Activated CD8-positive, alpha-beta T cell treated with anti-CD3 and anti-CD28 coated beads, Interleukin-2, amount 10 ng/mL, durations not matched to agents 7 days and 5 days (primary cell): ENCODE data around the gene MRPS11. TPM values are rescaled to one million over a fixed set of nuclear protein-coding genes. Genes with fewer than 3 reads are reported as not detected.

ENCODE experiments used
- ATAC-seq: fragments of 150-1000 bp; cut with Tn5 transposase; one replicate; pipeline ENCODE4 v1.10.0; 2021; ENCODE audit warnings: moderate library complexity
- CTCF ChIA-PET: fragments of 350-600 bp; sonication (Branson Sonifier 250); formaldehyde crosslinking; loops from one replicate; lab custom pipeline; 2021; ENCODE audit warnings: antibody characterized with exemption; lab: Charles Lee
- POLR2A ChIA-PET: fragments of 350-600 bp; sonication (Branson Sonifier 250); formaldehyde crosslinking; loops from one replicate; lab custom pipeline; 2021; ENCODE audit warnings: antibody characterized with exemption; lab: Charles Lee
- DNase-seq: peaks from one replicate; pipeline ENCODE4 v3.0.0-alpha.2; 2020
- H3K27ac Mint-ChIP-seq: one replicate; pipeline ENCODE4 v1.8.0; 2021; ENCODE audit warnings: mild to moderate bottlenecking, mixed read lengths
- H3K27me3 Mint-ChIP-seq: one replicate; pipeline ENCODE4 v1.8.0; 2021; ENCODE audit warnings: low read depth, mixed read lengths
- H3K36me3 Mint-ChIP-seq: one replicate; pipeline ENCODE4 v1.8.0; 2021; ENCODE audit warnings: low read depth, mixed read lengths
- H3K4me1 Mint-ChIP-seq: one replicate; pipeline ENCODE4 v1.8.0; 2021; ENCODE audit warnings: low read depth, mixed read lengths
- H3K4me3 Mint-ChIP-seq: one replicate; pipeline ENCODE4 v1.8.0; 2021; ENCODE audit warnings: mild to moderate bottlenecking, mixed read lengths
- H3K9me3 Mint-ChIP-seq: one replicate; pipeline ENCODE4 v1.8.0; 2022; ENCODE audit warnings: mixed read lengths; ENCODE audit not compliant: insufficient read depth
- total RNA-seq, 2 experiments: library from RNA; stranded (reverse); gene quantifications; one replicate each; pipeline ENCODE4 v1.2.3, GENCODE V29; 2021

Gene MRPS11
- total RNA-seq, 2 experiments from 2014 or later: 63.8 to 69.8 TPM

DNA sequence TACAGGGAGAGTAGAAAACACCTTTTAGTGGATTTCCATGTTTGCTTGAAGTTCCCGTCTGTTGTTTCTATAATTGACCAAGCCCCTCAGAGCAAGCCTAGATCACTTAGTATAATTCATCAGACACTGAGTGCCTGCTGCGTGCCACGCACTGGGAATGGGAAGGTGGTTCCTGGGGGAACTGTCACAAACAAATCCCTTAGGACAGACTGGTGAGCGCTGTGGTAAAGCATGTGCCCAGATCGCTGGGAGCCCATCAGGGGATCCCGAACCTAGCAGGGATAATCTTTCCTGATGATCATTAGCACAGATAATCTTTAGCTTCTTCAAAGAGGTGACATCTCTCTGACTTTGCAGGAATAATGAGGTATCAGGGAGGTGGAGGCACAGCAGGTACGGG, 9.6 kb downstream of the MRPS11 start:
- H3K4me1 Mint-ChIP-seq: no peaks in the 10 kb centered on the region
- no peak overlapping the region for H3K27ac Mint-ChIP-seq
- H3K4me3 Mint-ChIP-seq: no peak overlapping the region
- POLR2A ChIA-PET: interaction anchor here (1.5 kb wide), 1 partner anchor 10 kb away, joined by 4 read pairs; the partner anchor contains the start of genes MRPL46 and MRPS11
- H3K9me3 Mint-ChIP-seq: no peaks in the 10 kb centered on the region
- peaks cover 33% of the 10 kb centered on the region for H3K36me3 Mint-ChIP-seq
- no peaks in the 10 kb centered on the region for H3K27me3 Mint-ChIP-seq
- DNase-seq (no peak), ATAC-seq (no peak)
- CTCF ChIA-PET: no interaction called here

DNA sequence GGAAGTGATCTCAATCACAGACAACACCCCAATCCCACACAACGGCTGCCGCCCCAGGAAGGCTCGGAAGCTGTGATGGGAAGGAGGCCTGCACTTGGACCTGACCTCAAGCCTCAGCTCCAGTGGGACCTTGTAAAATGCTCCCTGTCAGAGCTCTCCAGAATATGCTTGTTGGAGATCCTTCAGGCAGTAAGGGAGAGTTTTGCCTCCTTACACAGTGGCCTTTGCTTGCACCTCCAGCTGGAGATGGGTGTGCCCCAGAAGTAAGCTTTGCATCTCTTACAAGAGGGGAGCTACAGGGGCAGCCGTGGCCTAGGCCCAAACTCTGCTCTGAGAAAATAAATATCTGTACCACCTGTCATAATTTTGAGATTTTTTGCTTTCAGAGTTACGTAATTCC, 10.4 kb downstream of the MRPS11 start:
- H3K4me3 Mint-ChIP-seq: no peak overlapping the region
- POLR2A ChIA-PET: interaction anchor here (1.5 kb wide), 1 partner anchor 11 kb away, joined by 4 read pairs; the partner anchor contains the start of genes MRPL46 and MRPS11
- DNase-seq (no peak), ATAC-seq (no peak)
- CTCF ChIA-PET: interaction anchor here (0.8 kb wide), 1 partner anchor 327 kb away, joined by 3 read pairs; no protein-coding TSS in a partner anchor
- no peak overlapping the region for H3K27ac Mint-ChIP-seq
- H3K36me3 Mint-ChIP-seq: peaks cover 26% of the 10 kb centered on the region
- no peaks in the 10 kb centered on the region for H3K4me1 Mint-ChIP-seq
- no peaks in the 10 kb centered on the region for H3K9me3 Mint-ChIP-seq
- H3K27me3 Mint-ChIP-seq: no peaks in the 10 kb centered on the region

DNA sequence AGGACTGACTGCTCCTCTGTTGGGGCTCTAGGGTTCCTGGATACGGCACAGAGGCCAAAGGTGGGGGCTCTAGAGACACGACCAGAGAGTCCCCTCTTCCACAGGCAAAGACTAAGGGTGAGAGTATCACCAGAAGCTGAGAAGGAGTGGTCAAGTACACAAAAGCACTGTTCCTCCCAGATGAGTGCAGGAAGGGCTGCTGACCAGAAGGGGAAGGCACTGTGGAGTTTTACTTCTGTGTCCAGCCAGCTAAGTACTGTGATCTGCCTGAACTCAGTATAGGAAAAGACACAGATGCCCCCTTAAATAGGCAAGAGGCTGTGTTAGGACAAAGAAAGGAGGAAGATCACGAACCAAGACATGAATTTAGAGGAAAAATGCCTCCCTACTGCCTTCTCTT, 11.7 kb downstream of the MRPS11 start:
- H3K9me3 Mint-ChIP-seq: no peaks in the 10 kb centered on the region
- no peak overlapping the region for H3K27ac Mint-ChIP-seq
- ATAC-seq: no peak
- no peaks in the 10 kb centered on the region for H3K27me3 Mint-ChIP-seq
- peaks cover 26% of the 10 kb centered on the region for H3K36me3 Mint-ChIP-seq
- ChIA-PET CTCF (no interaction called here), POLR2A (no interaction called here)
- H3K4me3 Mint-ChIP-seq: no peak overlapping the region
- H3K4me1 Mint-ChIP-seq: no peaks in the 10 kb centered on the region
- DNase-seq: no peak

DNA sequence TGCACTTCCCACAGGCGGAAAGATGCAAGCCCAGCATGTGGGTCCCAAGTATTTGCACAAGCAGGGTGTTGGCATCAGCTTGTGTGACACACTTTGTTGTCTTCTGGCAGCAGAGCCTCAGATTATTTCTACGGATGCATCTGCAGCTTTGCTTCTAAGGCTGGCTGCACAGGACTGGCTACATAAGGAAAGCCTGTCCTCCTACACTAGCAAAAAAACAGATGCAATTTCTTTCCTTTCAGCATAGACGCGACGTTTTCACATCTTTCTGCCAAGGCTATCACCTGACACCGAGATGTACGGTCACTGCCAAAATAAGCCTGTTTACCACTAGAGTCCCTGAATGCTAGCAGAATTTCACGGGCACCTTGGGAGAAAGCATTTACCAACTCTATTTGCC, 13.5 kb downstream of the MRPS11 start:
- CTCF ChIA-PET: interaction anchor here (1.2 kb wide), 1 partner anchor 13 kb away, joined by 3 read pairs; the partner anchor contains the start of genes MRPL46 and MRPS11
- Mint-ChIP-seq H3K4me1 (no peaks in the 10 kb centered on the region), H3K27ac (no peak overlapping the region), H3K27me3 (no peaks in the 10 kb centered on the region), H3K9me3 (no peaks in the 10 kb centered on the region), H3K4me3 (no peak overlapping the region), H3K36me3 (peaks cover 17% of the 10 kb centered on the region)
- ATAC-seq (no peak), DNase-seq (no peak)
- POLR2A ChIA-PET: no interaction called here

DNA sequence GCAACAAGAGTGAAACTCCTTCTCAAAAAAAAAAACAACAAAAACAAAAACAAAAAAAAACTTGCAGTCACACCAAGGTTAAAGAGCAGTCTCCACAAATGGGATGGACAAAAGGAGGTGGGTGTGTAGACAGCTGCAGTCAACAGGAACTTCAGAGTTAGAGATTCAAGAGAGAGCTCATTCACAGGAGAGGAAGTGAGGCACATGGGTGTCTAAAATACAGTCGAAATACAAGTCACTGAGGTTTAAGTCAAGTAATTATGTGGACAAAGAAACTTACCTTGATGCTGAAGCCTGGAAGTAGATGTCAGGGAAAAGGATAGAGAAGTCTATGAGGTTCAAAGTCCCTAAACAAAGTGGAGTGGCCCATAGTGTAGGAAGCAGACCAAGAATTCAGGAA, 14.8 kb downstream of the MRPS11 start:
- no peaks in the 10 kb centered on the region for H3K9me3 Mint-ChIP-seq
- no peaks in the 10 kb centered on the region for H3K27me3 Mint-ChIP-seq
- H3K4me3 Mint-ChIP-seq: no peak overlapping the region
- no peak overlapping the region for H3K27ac Mint-ChIP-seq
- no peaks in the 10 kb centered on the region for H3K4me1 Mint-ChIP-seq
- DNase-seq (no peak), ATAC-seq (no peak)
- ChIA-PET CTCF (interaction anchor here (1.2 kb wide), 1 partner anchor 15 kb away, joined by 3 read pairs; the partner anchor contains the start of genes MRPL46 and MRPS11), POLR2A (no interaction called here)
- peaks cover 7% of the 10 kb centered on the region for H3K36me3 Mint-ChIP-seq

DNA sequence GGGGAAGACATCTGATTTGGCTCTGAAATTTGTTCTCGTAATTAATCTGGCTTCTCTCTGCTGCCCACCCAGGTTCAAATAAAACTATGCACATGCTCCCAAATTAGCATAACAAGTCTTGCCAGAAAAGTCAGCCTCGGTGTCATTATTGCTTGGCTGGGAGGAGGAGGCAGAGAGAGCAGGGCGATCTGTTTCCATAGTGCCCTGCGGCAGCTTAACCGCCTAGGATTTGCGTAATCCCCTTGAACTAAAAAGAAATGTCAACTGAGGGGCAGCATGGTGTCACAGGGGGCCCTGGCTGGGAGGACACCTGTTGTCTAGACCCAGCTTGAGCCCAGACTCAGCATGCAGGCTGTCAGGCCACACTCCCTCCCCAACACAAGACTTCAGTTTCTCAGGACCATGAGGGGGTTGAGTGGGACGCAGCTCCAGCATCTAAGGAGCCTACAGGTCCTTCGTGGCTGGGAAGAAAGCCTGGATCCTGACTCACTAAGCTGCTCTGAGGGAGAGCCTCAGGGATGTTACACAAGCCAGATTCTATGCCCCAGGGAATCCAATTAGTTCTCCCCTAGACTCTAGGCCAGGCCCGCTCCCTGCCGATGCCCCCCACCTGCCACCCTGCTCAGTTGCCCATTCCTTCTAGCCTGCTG, 17.3 kb downstream of the MRPS11 start:
- H3K27me3 Mint-ChIP-seq: no peaks in the 10 kb centered on the region
- H3K27ac Mint-ChIP-seq: no peak overlapping the region
- DNase-seq (no peak), ATAC-seq (no peak)
- ChIA-PET CTCF (no interaction called here), POLR2A (no interaction called here)
- no peaks in the 10 kb centered on the region for H3K9me3 Mint-ChIP-seq
- H3K4me3 Mint-ChIP-seq: no peak overlapping the region
- H3K36me3 Mint-ChIP-seq: no peaks in the 10 kb centered on the region
- H3K4me1 Mint-ChIP-seq: no peaks in the 10 kb centered on the region

DNA sequence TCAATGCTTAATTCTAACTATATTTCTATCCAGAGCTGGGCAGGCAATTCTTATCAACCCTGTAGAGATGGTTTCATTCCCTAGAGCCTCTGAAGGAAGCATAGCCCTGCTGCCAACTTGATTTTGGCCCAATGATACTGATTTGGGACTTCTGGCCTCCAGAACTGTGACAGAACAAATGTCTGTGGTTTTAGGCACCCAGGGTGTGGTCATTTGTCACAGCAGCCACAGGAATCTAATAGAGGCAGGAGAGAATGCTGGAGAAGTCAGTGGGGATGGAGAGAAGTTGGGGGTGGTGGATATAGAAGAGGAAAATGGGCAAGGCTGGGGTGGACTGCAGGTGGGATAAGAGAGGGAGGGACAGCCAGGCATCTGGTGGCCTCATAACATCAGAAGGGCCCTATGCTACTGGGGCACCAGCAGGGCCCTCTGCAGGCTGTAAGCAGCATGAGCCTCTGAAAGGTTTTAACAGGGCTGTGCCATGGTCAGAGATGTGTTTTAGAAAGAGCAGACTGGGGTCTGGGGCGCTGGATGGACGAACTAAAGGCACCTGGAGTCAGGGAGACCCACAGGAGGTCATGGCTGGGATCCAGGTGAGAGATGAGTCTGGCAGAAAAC, 19.8 kb downstream of the MRPS11 start:
- ChIA-PET CTCF (interaction anchor here (1.7 kb wide), 1 partner anchor 19 kb away, joined by 5 read pairs; the partner anchor contains the start of gene MRPS11), POLR2A (no interaction called here)
- Mint-ChIP-seq H3K27me3 (no peaks in the 10 kb centered on the region), H3K9me3 (no peaks in the 10 kb centered on the region), H3K36me3 (no peaks in the 10 kb centered on the region), H3K4me3 (no peak overlapping the region), H3K27ac (no peak overlapping the region), H3K4me1 (no peaks in the 10 kb centered on the region)
- no peak for DNase-seq
- ATAC-seq: no peak

DNA sequence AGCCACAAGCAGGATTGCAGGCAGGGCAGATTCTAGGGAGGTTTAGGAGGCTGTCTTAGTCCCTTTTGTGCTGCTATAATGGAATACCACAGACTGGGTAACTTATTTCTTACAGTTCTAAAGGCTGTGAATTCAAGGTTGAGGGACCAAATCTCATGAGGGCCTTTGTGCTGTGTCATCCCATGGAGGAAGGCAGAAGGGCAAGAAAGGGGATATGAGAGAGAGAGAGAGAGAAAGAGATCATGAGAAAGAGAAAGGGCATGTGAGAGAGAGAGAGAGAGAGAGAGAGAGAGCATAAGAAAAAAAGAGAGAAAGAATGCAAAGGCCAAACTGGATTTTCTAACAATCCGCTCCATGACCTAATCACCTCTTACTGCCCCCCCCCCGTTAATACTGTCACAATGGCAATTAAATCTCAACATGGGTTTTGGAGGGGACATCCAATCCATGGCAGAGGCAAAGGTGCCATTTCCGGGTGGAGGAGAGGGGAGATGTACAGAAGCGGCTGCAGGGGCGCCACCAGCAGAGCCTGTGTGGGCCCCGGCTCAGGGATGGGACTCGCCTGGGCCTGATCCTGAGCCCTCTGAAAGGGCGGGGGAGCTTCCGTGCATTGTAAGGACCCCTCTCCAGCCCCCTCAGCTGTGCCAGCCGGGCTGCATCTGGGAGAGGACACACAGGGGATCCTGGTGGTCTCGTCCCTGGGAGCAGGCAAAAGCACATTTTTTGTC, 20.5 kb downstream of the MRPS11 start:
- no peak overlapping the region for H3K27ac Mint-ChIP-seq
- no peak for DNase-seq
- no peak overlapping the region for H3K4me3 Mint-ChIP-seq
- ChIA-PET POLR2A (no interaction called here), CTCF (no interaction called here)
- ATAC-seq: no peak
- H3K9me3 Mint-ChIP-seq: no peaks in the 10 kb centered on the region
- no peaks in the 10 kb centered on the region for H3K4me1 Mint-ChIP-seq
- H3K27me3 Mint-ChIP-seq: no peaks in the 10 kb centered on the region
- H3K36me3 Mint-ChIP-seq: no peaks in the 10 kb centered on the region

DNA sequence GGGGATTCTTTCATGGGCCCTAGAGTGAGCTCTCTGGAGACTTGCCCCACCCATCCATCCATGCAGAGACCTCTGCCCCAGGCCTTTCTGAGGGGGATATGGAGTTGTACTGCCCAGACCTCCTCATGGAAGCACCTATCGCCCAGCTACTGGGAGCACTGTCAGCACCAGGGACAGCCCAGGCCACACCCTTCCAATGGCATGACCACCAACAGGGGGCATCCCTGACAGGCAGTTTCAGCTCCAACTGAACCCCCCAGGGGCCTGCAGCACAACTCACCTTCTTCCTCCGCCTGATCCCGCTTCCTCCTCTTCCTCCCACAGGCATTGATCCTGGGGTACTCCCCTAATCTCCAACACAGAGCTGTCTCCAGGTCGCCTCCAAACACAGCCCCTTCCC, 21.8 kb downstream of the MRPS11 start:
- Mint-ChIP-seq H3K4me1 (no peaks in the 10 kb centered on the region), H3K9me3 (no peaks in the 10 kb centered on the region), H3K4me3 (no peak overlapping the region), H3K27me3 (no peaks in the 10 kb centered on the region), H3K27ac (no peak overlapping the region), H3K36me3 (no peaks in the 10 kb centered on the region)
- ChIA-PET POLR2A (no interaction called here), CTCF (no interaction called here)
- ATAC-seq (no peak), DNase-seq (no peak)

DNA sequence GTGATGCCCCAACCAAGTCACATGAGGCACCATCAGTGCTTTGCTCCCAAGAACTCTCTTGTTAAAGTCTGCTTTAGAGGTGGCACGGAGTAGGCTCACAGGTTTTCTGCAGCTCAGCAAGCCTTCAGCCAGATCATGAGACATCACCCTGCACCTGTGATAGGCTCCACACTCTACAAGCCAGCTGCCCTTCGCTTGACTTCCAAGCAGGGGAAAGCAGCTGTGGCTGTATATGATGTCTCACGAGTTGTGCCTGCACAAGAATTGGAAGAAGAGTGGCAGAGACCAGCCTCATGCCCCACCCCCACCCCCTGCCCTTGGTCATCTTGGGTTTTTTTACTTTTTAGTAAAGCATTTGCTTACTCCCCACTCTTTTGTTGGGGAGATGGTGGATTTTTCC, 22.5 kb downstream of the MRPS11 start:
- no peak overlapping the region for H3K27ac Mint-ChIP-seq
- no peak for DNase-seq
- H3K27me3 Mint-ChIP-seq: no peaks in the 10 kb centered on the region
- no peaks in the 10 kb centered on the region for H3K9me3 Mint-ChIP-seq
- ChIA-PET CTCF (interaction anchor here (0.8 kb wide), 1 partner anchor 35 kb away, joined by 3 read pairs; no protein-coding TSS in a partner anchor), POLR2A (no interaction called here)
- no peak overlapping the region for H3K4me3 Mint-ChIP-seq
- H3K36me3 Mint-ChIP-seq: no peaks in the 10 kb centered on the region
- no peaks in the 10 kb centered on the region for H3K4me1 Mint-ChIP-seq
- no peak for ATAC-seq

DNA sequence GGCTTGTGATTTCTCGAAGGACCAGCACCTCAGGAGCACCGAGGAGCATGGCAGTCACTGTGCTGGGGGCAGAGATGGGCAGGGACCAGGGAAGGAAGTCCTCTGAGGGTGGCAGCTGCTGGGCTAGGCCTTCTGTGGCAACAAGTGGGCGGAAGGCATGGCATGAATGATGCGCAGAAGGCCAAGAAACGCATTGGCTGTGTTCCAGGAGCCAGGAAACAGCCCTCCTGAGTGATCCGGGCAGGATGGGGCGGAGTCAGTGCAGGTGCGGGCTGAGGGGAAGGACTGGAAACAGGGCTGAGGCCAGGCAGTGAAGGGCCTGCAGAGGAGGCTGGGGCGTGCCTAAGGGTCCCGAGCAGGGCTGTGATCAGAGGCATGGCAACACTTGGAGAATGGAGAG, 23.6 kb downstream of the MRPS11 start:
- CTCF ChIA-PET: no interaction called here
- no peaks in the 10 kb centered on the region for H3K4me1 Mint-ChIP-seq
- H3K4me3 Mint-ChIP-seq: no peak overlapping the region
- ATAC-seq (no peak), DNase-seq (no peak)
- no peaks in the 10 kb centered on the region for H3K36me3 Mint-ChIP-seq
- POLR2A ChIA-PET: no interaction called here
- H3K9me3 Mint-ChIP-seq: no peaks in the 10 kb centered on the region
- H3K27me3 Mint-ChIP-seq: no peaks in the 10 kb centered on the region
- no peak overlapping the region for H3K27ac Mint-ChIP-seq

DNA sequence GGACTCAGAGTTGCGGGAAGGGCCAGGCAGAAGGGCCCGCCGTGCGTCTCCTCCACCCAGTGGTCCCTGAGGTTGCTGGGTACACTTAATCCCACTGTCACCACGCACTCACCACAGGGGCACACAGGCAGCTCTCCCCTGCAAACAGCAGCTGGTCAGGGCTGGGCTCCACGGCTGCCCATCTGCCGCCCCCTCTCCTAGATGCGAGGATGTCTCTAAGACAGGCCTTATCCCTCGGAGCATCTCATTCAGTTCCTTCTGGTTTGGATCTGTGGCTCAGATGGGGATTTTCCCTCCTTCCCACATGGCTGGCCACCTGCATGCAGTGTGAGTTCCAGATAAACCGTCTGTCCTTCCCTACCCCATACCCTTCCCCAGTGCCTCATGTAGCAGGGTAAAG, 26.3 kb downstream of the MRPS11 start:
- H3K9me3 Mint-ChIP-seq: no peaks in the 10 kb centered on the region

More for the DNA sequence above, 26.3 kb downstream of the MRPS11 start:
- Mint-ChIP-seq H3K4me1 (no peaks in the 10 kb centered on the region), H3K27ac (no peak overlapping the region), H3K36me3 (no peaks in the 10 kb centered on the region), H3K4me3 (no peak overlapping the region), H3K27me3 (no peaks in the 10 kb centered on the region)
- DNase-seq: no peak
- ChIA-PET CTCF (no interaction called here), POLR2A (no interaction called here)
- no peak for ATAC-seq
